ENCODE data around the gene AHCY.
"Not testable (repeated sequence)": the region's sequence is repeated elsewhere in the genome, so short reads cannot be mapped to it uniquely, and the experiment has no call there.

AHCY gene

GRCh38 chr20:34268851-34269636, 34.1 kb downstream of the AHCY start:
- TF ChIP-seq CTCF (IDR thresholded peaks at IDR 0.05; ENCODE audit: extremely low read depth, missing control alignments) = peak; percentile 5
- peak; percentile 38 for DNase-seq (ENCODE audit: low spot score)

GRCh38 chr20:34268145-34268544, 35.0 kb downstream of the AHCY start:
- DNase-seq (ENCODE audit: low spot score) = no peak
- no peak for TF ChIP-seq CTCF (IDR thresholded peaks at IDR 0.05; ENCODE audit: extremely low read depth, missing control alignments)

- no peak for TF ChIP-seq CTCF (IDR thresholded peaks at IDR 0.05; ENCODE audit: extremely low read depth, missing control alignments)
- DNase-seq (ENCODE audit: low spot score) = no peak
Observed at GRCh38 chr20:34264141-34264540, 39.0 kb downstream of the AHCY start.

GRCh38 chr20:34263468-34263867, 39.7 kb downstream of the AHCY start:
- not testable (repeated sequence) for DNase-seq (ENCODE audit: low spot score)

DNA sequence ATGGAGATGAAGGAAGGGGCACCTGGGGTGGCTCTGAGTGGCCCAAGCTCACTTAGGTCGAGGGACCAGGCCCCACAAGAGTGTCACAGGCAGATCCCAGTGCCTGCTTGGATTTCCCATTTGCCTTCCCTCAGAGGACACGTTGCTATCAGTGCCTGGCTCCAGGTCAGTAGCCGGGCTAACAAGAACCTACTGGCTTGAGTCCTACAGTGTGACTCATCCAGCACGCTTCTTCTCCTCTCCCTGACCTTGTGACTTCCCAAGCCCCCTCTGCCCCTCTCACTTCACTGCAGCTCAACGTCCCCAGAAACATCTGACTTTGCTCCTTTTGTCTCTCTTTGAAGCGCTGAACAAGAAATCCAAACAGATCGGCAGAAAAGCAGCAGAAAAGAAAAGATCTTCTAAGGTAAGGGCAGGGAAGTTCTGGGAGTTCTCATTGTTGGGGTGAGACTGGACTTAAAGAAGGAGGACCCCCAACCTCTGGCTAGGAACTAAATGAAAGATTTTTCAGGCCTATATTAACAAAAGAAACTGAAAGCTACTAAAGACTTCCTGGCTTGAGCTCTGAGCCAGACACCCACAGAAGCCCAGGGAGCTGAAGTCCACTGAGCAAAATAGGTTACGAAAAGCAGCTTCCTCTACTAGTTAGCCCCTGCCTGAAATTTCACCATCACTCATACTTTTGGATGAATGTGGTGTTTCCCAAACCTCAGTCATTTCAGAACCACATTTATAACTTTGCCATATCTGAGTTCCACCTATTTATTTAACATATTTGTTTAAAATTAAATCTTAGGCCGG, 40.5 kb downstream of the AHCY start:
- TF ChIP-seq CTCF (IDR thresholded peaks at IDR 0.05; ENCODE audit: extremely low read depth, missing control alignments) = no peak
- peak; percentile 48 for DNase-seq (ENCODE audit: low spot score)

DNA sequence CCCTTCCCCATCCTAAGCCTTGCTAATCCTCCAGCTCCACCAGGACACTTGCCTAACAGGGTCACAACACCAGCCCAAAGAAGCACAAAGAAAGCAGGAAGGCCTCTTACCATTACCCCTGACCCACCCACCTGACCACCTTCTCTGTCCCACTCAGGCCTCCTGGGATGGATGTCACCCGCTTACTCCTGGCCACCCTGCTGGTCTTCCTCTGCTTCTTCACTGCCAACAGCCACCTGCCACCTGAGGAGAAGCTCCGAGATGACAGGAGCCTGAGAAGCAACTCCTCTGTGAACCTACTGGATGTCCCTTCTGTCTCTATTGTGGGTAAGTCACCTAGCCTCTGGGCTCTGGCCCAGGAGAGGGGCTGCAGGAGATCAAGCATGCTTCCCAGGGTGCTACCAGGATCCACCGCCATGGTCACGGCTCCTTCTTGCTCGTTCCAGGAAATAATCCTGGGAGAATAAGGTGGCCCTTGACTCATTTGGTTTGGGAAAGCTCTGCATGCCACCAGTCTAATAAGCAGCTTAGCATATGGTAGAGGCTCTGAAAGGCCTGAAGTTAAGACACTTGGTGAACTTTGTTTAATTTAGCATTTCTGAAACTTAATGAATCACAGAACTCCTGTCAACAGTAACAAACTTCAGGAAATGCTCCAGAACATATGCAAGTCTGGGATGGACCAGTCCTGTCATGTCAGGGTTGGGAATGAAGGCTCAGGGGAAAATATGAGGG, 42.8 kb downstream of the AHCY start:
- DNase-seq (ENCODE audit: low spot score) = no peak
- TF ChIP-seq CTCF (IDR thresholded peaks at IDR 0.05; ENCODE audit: extremely low read depth, missing control alignments) = no peak

- TF ChIP-seq CTCF (IDR thresholded peaks at IDR 0.05; ENCODE audit: extremely low read depth, missing control alignments) = no peak
- no peak for DNase-seq (ENCODE audit: low spot score)
Observed at GRCh38 chr20:34256629-34257124, 46.5 kb downstream of the AHCY start.

All from GM20000 (cell line).